OCI-LY1 (cell line): ENCODE measurements around the gene NUDT4.

Experiments
- H2AFZ ChIP-seq: fragments of 200-600 bp; sonication (generic), shearing (Covaris generic); 2 replicates; pipeline ENCODE4 v1.6.0; 2014; ENCODE audit warnings: antibody characterized with exemption, mild to moderate bottlenecking, low read length
- H3F3A ChIP-seq: fragments of 200-600 bp; sonication (generic), shearing (Covaris generic); 2 replicates; pipeline ENCODE4 v1.6.0; 2014; ENCODE audit warnings: mild to moderate bottlenecking, antibody characterized with exemption, low read length, moderate library complexity; ENCODE audit not compliant: insufficient read depth
- H3K27ac ChIP-seq: fragments of 200-600 bp; sonication (generic); 2 replicates; pipeline ENCODE4 v1.5.1; 2014; ENCODE audit warnings: low read length, mixed run types, mild to moderate bottlenecking, low read depth; ENCODE audit not compliant: poor library complexity, severe bottlenecking
- H3K27me3 ChIP-seq: fragments of 200-600 bp; sonication (generic); 2 replicates; pipeline ENCODE4 v1.6.0; 2014; ENCODE audit warnings: antibody characterized with exemption, mild to moderate bottlenecking, low read length, moderate library complexity; ENCODE audit not compliant: insufficient read depth
- H3K36me3 ChIP-seq: fragments of 200-600 bp; sonication (generic); 2 replicates; pipeline ENCODE4 v1.6.1; 2014; ENCODE audit warnings: mild to moderate bottlenecking, antibody characterized with exemption, low read length, moderate library complexity, mixed read lengths; ENCODE audit not compliant: insufficient read depth
- H3K4me1 ChIP-seq: fragments of 200-600 bp; sonication (generic); 2 replicates; pipeline ENCODE4 v1.5.1; 2014; ENCODE audit warnings: mild to moderate bottlenecking, low read length, moderate library complexity; ENCODE audit not compliant: insufficient read depth, severe bottlenecking
- H3K4me2 ChIP-seq: fragments of 200-600 bp; sonication (generic), shearing (Covaris generic); 2 replicates; pipeline ENCODE4 v1.6.1; 2014; ENCODE audit warnings: low read length
- H3K4me3 ChIP-seq: fragments of 200-600 bp; sonication (generic); 2 replicates; pipeline ENCODE4 v1.5.1; 2014; ENCODE audit warnings: low read length, low read depth, mild to moderate bottlenecking, mixed read lengths; ENCODE audit not compliant: poor library complexity, severe bottlenecking
- H3K79me2 ChIP-seq: fragments of 200-600 bp; shearing (Covaris generic); 2 replicates; pipeline ENCODE4 v1.6.1; 2016; ENCODE audit warnings: mixed run types, low read length, mixed read lengths; ENCODE audit not compliant: insufficient read depth
- H3K9ac ChIP-seq: fragments of 200-600 bp; sonication (generic), shearing (Covaris generic); 2 replicates; pipeline ENCODE4 v1.6.1; 2014; ENCODE audit warnings: mild to moderate bottlenecking, low read length, mixed read lengths
- H3K9me2 ChIP-seq: fragments of 200-600 bp; sonication (generic), shearing (Covaris generic); 2 replicates; pipeline ENCODE4 v1.6.1; 2014; ENCODE audit warnings: low read depth, mild to moderate bottlenecking, low read length, mixed read lengths
- H3K9me3 ChIP-seq: fragments of 200-600 bp; shearing (Covaris generic); 2 replicates; pipeline ENCODE4 v1.6.1; 2014; ENCODE audit warnings: low read length, mixed read lengths
- H4K20me1 ChIP-seq: fragments of 200-600 bp; sonication (generic), shearing (Covaris generic); 2 replicates; pipeline ENCODE4 v1.6.0; 2016; ENCODE audit warnings: mild to moderate bottlenecking, low read length; ENCODE audit not compliant: insufficient read depth
- EZH2 ChIP-seq: fragments of 200-600 bp; sonication (generic), shearing (Covaris generic); IDR thresholded peaks from 2 replicates; pipeline ENCODE4 v1.8.0; 2017; ENCODE audit warnings: borderline replicate concordance, mixed run types, mild to moderate bottlenecking, antibody characterized with exemption, low read length, moderate library complexity, mixed read lengths
- TF ChIP-seq, protein P1 (sequence below): fragments of 200-600 bp; sonication (generic), shearing (Covaris generic); IDR thresholded peaks from 2 replicates; pipeline ENCODE4 v1.5.1; 2017; ENCODE audit warnings: mild to moderate bottlenecking, antibody characterized with exemption, low read length, moderate library complexity, mixed read lengths

NUDT4 gene

DNA sequence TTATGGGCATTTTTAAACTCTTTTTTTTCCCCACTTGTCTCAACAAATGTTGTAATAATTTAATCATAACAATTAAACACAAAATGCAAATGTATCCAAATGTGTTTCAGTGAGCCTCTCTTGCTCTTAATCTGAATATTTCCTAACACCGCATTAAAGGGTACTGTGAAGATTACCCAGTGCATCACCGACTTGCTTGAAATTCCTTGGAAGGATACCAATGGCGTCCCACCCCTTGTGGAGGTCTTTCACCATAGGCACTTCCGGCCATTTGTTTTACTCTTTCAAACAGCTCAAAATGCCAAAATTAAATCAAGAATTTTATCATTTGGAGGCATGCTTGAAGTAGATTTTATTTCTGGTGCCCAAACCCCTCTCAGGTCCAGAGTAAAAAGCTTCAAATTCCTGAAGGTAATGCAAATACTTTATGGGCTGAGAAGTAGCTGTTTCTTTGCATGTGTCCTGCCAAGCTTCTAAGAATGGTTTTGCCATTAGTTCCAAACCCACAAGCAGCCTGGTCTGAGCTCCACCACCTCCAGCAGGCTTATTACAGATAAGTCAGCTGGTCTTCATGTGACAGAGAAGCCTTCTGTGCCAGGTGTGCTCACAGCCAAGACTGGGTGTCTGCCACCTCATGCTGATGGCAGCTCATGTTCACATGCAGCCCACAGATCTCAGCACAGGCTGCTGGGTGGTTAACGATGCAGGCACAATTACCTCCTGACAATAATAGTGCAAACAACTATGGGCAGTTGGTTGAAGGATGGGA, 16.4 kb upstream of the NUDT4 start:
- no peak overlapping the region for H3K27ac ChIP-seq

DNA sequence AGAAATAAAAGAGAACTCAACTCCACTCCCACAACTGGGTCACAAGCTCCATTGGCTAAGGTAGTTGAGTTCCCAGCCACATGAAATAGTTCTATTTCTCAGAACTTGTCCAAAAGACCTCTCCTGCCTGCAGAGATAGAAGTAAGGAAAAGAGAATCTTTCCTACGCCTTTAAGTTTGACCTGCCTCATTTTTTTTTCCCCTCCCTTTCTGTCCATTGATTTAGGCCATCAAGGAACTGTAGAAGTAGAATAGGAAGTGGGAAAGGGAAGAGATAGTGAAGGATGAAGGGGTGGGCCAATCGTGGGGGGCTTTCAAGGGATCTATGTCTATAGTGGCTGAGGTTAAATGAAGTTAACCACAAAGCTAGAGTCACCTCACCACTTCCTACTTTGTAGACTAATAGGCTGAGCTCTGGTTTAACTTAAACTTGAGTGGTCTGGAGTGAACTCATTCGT, 13.9 kb upstream of the NUDT4 start:
- no peak overlapping the region for H3K27ac ChIP-seq
- no peak overlapping the region for H3K9ac ChIP-seq
- no peak overlapping the region for H3K4me2 ChIP-seq

More for the DNA sequence above, 16.4 kb upstream of the NUDT4 start:
- no peak overlapping the region for H2AFZ ChIP-seq
- no peaks in the 10 kb centered on the region for H4K20me1 ChIP-seq
- H3K36me3 ChIP-seq = no peaks in the 10 kb centered on the region
- H3K4me1 ChIP-seq = no peaks in the 10 kb centered on the region
- no peaks in the 10 kb centered on the region for H3K27me3 ChIP-seq
- no peaks in the 10 kb centered on the region for H3K9me2 ChIP-seq
- no peak overlapping the region for H3K4me2 ChIP-seq
- H3F3A ChIP-seq = no peaks in the 10 kb centered on the region
- no peaks in the 10 kb centered on the region for H3K9me3 ChIP-seq
- TF ChIP-seq, protein P1, sequence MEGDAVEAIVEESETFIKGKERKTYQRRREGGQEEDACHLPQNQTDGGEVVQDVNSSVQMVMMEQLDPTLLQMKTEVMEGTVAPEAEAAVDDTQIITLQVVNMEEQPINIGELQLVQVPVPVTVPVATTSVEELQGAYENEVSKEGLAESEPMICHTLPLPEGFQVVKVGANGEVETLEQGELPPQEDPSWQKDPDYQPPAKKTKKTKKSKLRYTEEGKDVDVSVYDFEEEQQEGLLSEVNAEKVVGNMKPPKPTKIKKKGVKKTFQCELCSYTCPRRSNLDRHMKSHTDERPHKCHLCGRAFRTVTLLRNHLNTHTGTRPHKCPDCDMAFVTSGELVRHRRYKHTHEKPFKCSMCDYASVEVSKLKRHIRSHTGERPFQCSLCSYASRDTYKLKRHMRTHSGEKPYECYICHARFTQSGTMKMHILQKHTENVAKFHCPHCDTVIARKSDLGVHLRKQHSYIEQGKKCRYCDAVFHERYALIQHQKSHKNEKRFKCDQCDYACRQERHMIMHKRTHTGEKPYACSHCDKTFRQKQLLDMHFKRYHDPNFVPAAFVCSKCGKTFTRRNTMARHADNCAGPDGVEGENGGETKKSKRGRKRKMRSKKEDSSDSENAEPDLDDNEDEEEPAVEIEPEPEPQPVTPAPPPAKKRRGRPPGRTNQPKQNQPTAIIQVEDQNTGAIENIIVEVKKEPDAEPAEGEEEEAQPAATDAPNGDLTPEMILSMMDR = no peak
- TF ChIP-seq EZH2 = no peak
- H3K9ac ChIP-seq = no peak overlapping the region
- H3K79me2 ChIP-seq = no peaks in the 10 kb centered on the region
- no peak overlapping the region for H3K4me3 ChIP-seq

DNA sequence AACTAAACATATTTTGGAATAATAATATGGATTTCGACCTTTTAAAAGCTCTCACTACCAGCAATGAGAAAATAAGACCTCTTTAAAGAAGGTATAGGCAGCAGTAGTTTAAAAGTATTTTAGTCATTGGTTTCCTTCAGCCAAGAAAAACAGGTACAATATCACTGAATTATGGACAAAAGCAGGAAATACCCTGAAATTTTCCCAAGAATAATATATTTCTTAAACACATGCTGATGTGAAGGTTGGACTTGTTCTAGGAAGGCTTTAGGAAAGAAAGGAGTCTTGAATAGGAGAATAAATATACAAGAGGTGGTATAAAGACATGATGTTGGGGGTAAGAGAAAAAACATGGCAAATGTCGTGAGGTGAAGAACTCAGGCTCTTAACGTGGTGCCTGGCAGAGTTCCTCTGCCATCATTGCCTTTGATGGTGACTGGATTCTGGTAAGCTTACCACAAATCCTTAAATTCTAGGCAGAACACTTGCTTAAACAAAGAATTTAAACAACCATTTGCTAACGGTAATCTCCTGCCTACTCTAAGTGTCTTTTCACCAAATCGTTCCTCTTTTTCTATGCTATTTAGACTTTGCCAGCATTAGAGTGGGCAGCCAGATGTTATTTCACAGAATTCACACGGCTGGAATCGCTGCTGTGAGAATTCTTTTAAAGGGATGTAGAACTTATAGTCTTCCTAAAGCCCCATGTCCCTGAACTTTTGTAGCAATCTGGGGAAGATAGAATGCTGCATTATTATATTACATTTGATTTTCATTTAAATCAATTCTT, 11.9 kb upstream of the NUDT4 start:
- no peaks in the 10 kb centered on the region for H3K9me2 ChIP-seq
- no peaks in the 10 kb centered on the region for H3K9me3 ChIP-seq
- H3K36me3 ChIP-seq = no peaks in the 10 kb centered on the region
- no peaks in the 10 kb centered on the region for H3K4me1 ChIP-seq
- H3K4me2 ChIP-seq = no peak overlapping the region
- no peak overlapping the region for H3K4me3 ChIP-seq
- H2AFZ ChIP-seq = no peak overlapping the region
- H3F3A ChIP-seq = no peaks in the 10 kb centered on the region
- TF ChIP-seq, protein P1 = no peak
- no peak for TF ChIP-seq EZH2
- no peaks in the 10 kb centered on the region for H3K27me3 ChIP-seq
- H3K79me2 ChIP-seq = no peaks in the 10 kb centered on the region
- no peaks in the 10 kb centered on the region for H4K20me1 ChIP-seq
- H3K27ac ChIP-seq = no peak overlapping the region
- H3K9ac ChIP-seq = no peak overlapping the region

More for the DNA sequence above, 13.9 kb upstream of the NUDT4 start:
- Histone ChIP-seq H3F3A (no peaks in the 10 kb centered on the region), H3K27me3 (no peaks in the 10 kb centered on the region), H3K4me1 (no peaks in the 10 kb centered on the region), H3K9me3 (no peaks in the 10 kb centered on the region), H3K4me3 (no peak overlapping the region), H3K79me2 (no peaks in the 10 kb centered on the region), H3K36me3 (no peaks in the 10 kb centered on the region), H4K20me1 (no peaks in the 10 kb centered on the region), H3K9me2 (no peaks in the 10 kb centered on the region), H2AFZ (no peak overlapping the region)
- TF ChIP-seq, protein P1 = no peak
- TF ChIP-seq EZH2 = no peak
